Muscle layer of colon (tissue), 2 donors: ENCODE results near the gene LRRC10B.
"Not testable (repeated sequence)": the region's sequence is repeated elsewhere in the genome, so short reads cannot be mapped to it uniquely, and the experiment has no call there.

Experiments
- H3K27ac ChIP-seq: one replicate; pipeline ENCODE4 v1.7.0; 2013; ENCODE audit warnings: low read depth, mild to moderate bottlenecking, low read length, moderate library complexity
- H3K27me3 ChIP-seq, 2 donors: one replicate each; pipeline ENCODE4 v1.7.0; 2013; ENCODE audit warnings: low read length in 2 of 2, mild to moderate bottlenecking in 2 of 2; ENCODE audit not compliant: insufficient read depth in 2 of 2, control insufficient read depth in 1 of 2
- H3K36me3 ChIP-seq: one replicate; pipeline ENCODE4 v1.7.0; 2013; ENCODE audit warnings: mild to moderate bottlenecking, low read length; ENCODE audit not compliant: insufficient read depth
- H3K4me1 ChIP-seq: one replicate; pipeline ENCODE4 v1.7.0; 2013; ENCODE audit warnings: mild to moderate bottlenecking, low read length; ENCODE audit not compliant: insufficient read depth
- H3K4me3 ChIP-seq, 2 donors: one replicate each; pipeline ENCODE4 v1.7.0; 2013; ENCODE audit warnings: low read length in 2 of 2, low read depth in 1 of 2, mild to moderate bottlenecking in 1 of 2, moderate library complexity in 1 of 2
- H3K9ac ChIP-seq: one replicate; pipeline ENCODE4 v1.7.0; 2013; ENCODE audit warnings: low read length
- H3K9me3 ChIP-seq: one replicate; pipeline ENCODE4 v1.7.0; 2013; ENCODE audit warnings: mild to moderate bottlenecking, low read length
- donor health status: abdominal sarcoma.
- donor health status: Adenocarcinoma of cecum.

Gene LRRC10B

DNA sequence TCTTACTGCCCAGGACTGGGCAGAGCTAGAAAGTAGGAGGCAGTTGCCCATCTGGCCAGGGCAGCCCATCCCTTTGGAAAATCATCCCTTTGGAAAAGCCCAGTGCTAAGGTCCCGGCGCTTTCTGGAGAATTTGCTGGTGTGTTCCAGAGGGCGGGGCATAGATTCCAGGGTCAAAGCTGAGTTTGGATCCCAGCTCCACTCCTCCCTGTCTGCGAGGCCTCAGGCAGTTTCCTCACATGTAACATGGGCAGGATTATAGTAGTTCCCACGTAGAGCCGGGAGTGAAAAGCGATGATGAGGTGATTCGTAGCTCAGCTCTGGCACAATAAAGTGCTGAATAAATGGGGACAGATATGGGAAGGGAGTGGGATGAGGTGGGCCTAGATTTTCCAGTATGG, 31.4 kb upstream of the LRRC10B start:
- Histone ChIP-seq H3K27me3 (no peaks in the 10 kb centered on the region), H3K4me1 (peaks cover 25% of the 10 kb centered on the region), H3K9ac (no peak overlapping the region), H3K27ac (no peak overlapping the region), H3K9me3 (no peaks in the 10 kb centered on the region), H3K36me3 (no peaks in the 10 kb centered on the region), H3K4me3 (no peak overlapping the region)

DNA sequence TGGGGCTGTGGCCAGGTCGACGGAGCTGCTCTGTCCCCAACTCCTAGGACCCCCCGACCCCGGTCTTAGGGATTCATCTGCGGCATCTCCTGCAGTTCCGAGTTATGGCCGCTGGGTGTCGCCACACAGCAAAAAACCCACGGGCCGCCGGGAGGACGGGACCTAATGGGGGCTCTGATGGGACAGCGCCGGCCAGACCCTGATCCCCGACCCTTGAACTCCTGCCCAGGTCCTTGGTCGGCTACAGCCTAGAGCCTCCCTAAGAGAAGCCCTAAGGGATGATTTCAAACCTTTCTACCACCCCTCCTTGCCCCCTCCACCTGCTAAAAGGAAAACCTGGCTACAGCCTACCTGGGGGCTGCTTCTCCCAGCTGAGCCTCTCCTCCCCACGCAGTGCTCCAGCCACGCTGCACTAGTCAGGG, 30.8 kb upstream of the LRRC10B start:
- Histone ChIP-seq H3K27ac (no peak overlapping the region), H3K9me3 (no peaks in the 10 kb centered on the region), H3K36me3 (no peaks in the 10 kb centered on the region), H3K27me3 (no peaks in the 10 kb centered on the region), H3K9ac (no peak overlapping the region), H3K4me1 (peaks cover 19% of the 10 kb centered on the region), H3K4me3 (no peak overlapping the region)

DNA sequence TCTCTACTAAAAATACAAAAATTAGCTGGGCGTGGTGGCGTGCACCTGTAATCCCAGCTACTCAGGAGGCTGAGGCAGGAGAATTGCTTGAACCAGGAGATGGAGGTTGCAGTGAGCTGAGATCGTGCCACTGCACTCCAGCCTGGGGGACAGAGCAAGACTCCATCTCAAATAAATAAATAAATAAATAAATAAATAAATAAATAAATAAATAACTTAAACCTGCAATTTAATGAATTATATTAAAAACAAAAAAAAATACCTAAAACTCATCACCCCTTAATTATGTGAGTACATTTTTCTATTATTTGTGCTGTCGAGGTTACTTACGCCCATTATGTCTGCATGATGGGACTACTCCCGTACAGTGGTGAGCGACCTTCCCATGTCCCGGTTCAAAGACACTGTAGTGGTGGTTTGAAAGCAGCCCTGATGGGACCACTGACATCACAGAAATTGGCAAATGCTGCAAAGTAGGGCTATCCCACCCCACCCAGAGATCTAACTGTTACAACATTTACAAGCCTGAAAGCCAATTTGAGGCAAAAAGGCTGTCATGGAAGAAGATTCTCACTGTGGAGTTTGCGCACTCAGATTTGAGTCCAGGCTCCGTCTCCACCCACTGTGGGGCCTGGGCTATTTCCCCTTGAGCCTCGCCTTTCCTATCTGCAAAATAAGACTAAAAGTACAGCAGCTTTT, 29.0 kb upstream of the LRRC10B start:
- not testable (repeated sequence) for H3K4me3 ChIP-seq, H3K27me3 ChIP-seq, H3K27ac ChIP-seq, H3K9me3 ChIP-seq, H3K9ac ChIP-seq, H3K36me3 ChIP-seq
- H3K4me1 ChIP-seq: peaks cover 10% of the 10 kb centered on the region

DNA sequence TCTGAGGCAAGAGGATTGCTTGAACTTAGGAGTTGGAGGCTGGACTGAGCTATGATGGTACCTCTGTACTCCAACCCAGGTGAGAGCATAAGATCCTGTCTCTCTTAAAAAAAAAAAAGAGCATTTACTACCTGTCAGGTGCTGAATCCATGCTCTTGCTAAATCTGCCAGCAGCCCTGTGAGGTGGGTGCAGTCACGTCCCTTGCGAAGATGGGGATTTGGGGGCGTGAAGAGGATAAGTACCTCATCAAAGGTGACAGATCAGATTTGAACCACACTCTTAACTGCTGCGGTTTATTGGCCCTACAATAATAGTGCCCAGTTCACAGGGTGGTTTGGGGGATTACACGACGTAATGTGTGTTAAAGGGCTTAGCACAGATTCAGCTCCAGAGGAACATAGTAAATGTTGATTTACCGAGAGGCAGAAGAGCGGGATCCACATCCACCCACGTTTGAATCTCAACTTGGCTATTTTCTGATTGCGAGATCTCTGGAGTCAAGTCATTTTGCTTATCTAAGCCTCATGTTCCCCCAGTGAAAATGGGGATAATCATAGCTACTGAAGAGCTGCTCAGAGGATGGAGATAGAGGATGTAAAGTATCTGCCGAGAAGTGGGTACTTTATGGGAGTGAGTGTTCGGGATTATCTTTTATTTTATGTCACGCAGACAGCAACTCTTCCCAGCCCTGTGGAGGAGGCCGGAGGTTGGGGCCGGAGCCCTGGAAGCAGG, 28.1 kb upstream of the LRRC10B start:
- Histone ChIP-seq H3K27me3 (no peaks in the 10 kb centered on the region), H3K4me1 (peaks cover 10% of the 10 kb centered on the region), H3K36me3 (no peaks in the 10 kb centered on the region), H3K9ac (no peak overlapping the region), H3K9me3 (no peaks in the 10 kb centered on the region), H3K4me3 (no peak overlapping the region), H3K27ac (no peak overlapping the region)

- H3K4me3 ChIP-seq: no peak overlapping the region
- no peak overlapping the region for H3K9ac ChIP-seq
- H3K27ac ChIP-seq: no peak overlapping the region
- H3K36me3 ChIP-seq: no peaks in the 10 kb centered on the region
- H3K4me1 ChIP-seq: peaks cover 10% of the 10 kb centered on the region
- no peaks in the 10 kb centered on the region for H3K9me3 ChIP-seq
- H3K27me3 ChIP-seq: no peaks in the 10 kb centered on the region
Measured at GRCh38 chr11:61480994-61481335, 27.6 kb upstream of the LRRC10B start.

GRCh38 chr11:61481806-61482205, 26.7 kb upstream of the LRRC10B start:
- no peaks in the 10 kb centered on the region for H3K9me3 ChIP-seq
- H3K9ac ChIP-seq: no peak overlapping the region
- H3K4me3 ChIP-seq: no peak overlapping the region
- H3K27me3 ChIP-seq: no peaks in the 10 kb centered on the region
- H3K4me1 ChIP-seq: peaks cover 10% of the 10 kb centered on the region
- H3K27ac ChIP-seq: no peak overlapping the region
- no peaks in the 10 kb centered on the region for H3K36me3 ChIP-seq

DNA sequence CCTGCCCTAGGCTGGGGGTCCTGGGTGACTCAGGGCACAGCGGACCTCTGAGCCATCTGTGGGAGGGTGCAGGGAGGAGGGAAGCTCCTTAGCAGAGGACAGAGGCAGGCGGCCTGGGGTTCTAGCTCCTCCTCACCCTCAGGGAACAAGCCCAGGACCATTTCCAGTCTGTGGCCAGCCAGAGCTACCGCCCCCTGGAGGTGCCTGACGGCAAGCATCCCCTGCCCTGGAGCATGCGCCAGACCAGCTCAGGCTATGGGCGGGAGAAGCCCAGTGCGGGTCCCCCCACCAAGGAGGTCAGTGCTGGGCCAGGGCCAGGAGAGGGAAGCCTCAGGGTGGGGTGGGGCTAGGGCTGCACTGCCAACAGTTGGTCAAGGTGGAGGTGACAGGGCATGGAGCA, 26.0 kb upstream of the LRRC10B start:
- no peaks in the 10 kb centered on the region for H3K9me3 ChIP-seq
- no peaks in the 10 kb centered on the region for H3K27me3 ChIP-seq
- H3K27ac ChIP-seq: no peak overlapping the region
- no peak overlapping the region for H3K9ac ChIP-seq
- no peak overlapping the region for H3K4me3 ChIP-seq
- peaks cover 5% of the 10 kb centered on the region for H3K4me1 ChIP-seq
- no peaks in the 10 kb centered on the region for H3K36me3 ChIP-seq

GRCh38 chr11:61484541-61484940, 24.0 kb upstream of the LRRC10B start:
- Histone ChIP-seq H3K9ac (no peak overlapping the region), H3K27me3 (no peaks in the 10 kb centered on the region), H3K27ac (no peak overlapping the region), H3K4me1 (peaks cover 9% of the 10 kb centered on the region), H3K4me3 (no peak overlapping the region), H3K36me3 (no peaks in the 10 kb centered on the region), H3K9me3 (no peaks in the 10 kb centered on the region)

GRCh38 chr11:61485080-61485479, 23.5 kb upstream of the LRRC10B start:
- no peaks in the 10 kb centered on the region for H3K9me3 ChIP-seq
- no peaks in the 10 kb centered on the region for H3K36me3 ChIP-seq
- H3K27ac ChIP-seq: no peak overlapping the region
- H3K9ac ChIP-seq: no peak overlapping the region
- H3K4me3 ChIP-seq: no peak overlapping the region
- H3K27me3 ChIP-seq: no peaks in the 10 kb centered on the region
- H3K4me1 ChIP-seq: peaks cover 14% of the 10 kb centered on the region

DNA sequence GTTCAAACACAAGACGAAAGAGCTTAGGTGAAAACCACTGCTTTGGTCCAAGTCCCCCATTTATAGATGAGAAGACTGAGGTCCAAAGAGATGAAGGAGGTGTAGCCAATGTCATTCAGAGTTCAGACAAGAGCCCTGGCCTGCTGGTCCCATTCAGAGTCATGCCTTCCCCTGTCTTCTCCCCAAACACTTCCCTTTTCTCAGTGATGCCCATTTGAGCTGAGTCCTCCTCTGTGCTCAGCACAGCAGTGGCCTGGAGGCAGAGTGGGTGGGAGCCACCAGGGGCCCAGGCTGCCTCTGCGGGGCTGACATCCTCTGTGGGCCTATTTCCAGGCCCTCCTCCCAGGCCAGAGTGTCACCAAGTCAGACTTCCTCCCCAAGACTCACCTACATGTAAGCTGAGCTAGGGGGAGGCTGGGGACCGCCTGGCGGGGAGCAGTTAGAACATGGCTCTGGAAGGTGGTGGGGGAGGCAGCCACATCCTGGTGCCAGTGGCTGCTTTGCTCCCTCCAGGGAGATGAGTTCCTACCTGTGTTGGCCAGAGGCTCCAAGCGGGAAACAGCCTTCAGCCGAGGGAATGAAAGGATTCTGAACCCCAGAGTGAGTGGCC, 22.4 kb upstream of the LRRC10B start:
- Histone ChIP-seq H3K27me3 (no peaks in the 10 kb centered on the region), H3K4me1 (peaks cover 22% of the 10 kb centered on the region), H3K27ac (no peak overlapping the region), H3K9me3 (no peaks in the 10 kb centered on the region), H3K36me3 (no peaks in the 10 kb centered on the region), H3K4me3 (no peak overlapping the region), H3K9ac (no peak overlapping the region)

DNA sequence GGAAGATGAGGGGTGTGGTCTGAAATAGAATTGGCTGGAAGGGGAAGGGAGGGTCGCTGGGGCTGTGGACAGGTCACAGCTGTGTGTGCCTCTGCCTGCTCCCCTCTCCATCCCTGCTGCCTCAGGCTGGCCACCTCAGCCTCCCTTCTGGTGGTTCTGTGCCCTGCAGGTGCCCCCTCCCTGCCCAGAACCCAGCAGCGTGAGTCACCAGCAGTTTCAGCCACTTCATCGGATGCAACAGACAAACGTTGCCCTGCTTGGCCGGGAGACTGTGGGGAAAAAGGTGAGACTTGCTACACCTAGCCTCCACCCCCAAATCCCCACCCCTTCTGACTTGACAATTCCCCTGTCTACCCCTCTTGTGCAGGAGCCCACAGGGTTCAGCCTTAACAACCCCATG, 21.8 kb upstream of the LRRC10B start:
- no peaks in the 10 kb centered on the region for H3K36me3 ChIP-seq
- no peaks in the 10 kb centered on the region for H3K27me3 ChIP-seq
- H3K9ac ChIP-seq: no peak overlapping the region
- H3K27ac ChIP-seq: no peak overlapping the region
- no peak overlapping the region for H3K4me3 ChIP-seq
- H3K9me3 ChIP-seq: no peaks in the 10 kb centered on the region
- H3K4me1 ChIP-seq: peaks cover 22% of the 10 kb centered on the region
